Muscle of arm (tissue), 12 donors: ENCODE measurements around the gene ATOX1. TPM values are rescaled to one million over a fixed set of nuclear protein-coding genes. Genes with fewer than 3 reads are reported as not detected.

ENCODE experiments used
- DNase-seq: peaks from one replicate; pipeline ENCODE4 v3.0.0-alpha.2; 2013
- polyA plus RNA-seq, 12 donors: library from polyadenylated mRNA; unstranded; fragments of 120-200 nt; gene quantifications; one replicate each; pipeline ENCODE4 v1.2.1, GENCODE V29; 2013; ENCODE audit not compliant: insufficient read length in 12 of 12

Gene ATOX1
- polyA plus RNA-seq, 12 donors = 39.1 to 85.9 (median 48.4) TPM; not detected in 1

DNA sequence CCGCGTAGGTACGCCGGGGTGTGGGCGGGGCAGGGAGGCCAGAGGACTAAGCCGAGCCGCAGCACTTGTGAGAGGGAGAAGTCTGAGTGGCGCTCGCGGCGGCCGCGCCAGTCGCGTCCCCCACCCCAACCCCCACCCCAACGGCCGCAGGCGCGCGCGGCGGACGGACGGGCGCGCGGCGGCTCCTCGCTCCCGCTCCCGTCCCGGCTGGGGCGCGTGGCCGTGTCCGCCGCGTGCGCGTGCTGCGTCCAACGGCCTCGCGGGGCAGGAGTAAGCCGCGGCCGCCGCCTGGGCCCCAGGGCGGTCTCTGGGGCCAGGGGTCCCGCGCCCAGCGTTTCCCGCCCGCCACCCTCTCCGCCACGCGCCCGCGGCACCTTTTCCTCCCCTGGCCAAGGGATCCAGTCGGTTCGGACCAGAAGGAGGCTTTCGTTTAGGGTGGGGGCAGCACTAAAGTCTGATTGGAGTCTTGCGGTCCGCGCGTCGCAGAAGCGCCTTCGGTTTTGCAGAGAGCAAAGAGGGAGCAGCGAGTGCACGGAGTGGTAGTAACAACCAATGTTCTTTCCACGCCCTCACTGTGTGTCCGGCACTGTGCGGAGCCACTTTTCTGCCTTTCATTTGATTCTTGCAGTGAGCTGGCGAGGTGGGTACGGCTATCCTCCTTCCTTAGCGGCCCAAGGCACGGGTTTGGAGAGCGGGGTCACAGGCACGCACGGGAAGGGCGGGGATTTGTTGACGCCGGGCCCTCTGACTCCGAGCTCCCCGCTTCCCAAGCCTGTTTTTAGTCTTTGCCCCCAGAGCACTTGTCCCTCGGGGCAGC lies 13.8 kb upstream of the ATOX1 start:
- peak; percentile 53 for DNase-seq

DNA sequence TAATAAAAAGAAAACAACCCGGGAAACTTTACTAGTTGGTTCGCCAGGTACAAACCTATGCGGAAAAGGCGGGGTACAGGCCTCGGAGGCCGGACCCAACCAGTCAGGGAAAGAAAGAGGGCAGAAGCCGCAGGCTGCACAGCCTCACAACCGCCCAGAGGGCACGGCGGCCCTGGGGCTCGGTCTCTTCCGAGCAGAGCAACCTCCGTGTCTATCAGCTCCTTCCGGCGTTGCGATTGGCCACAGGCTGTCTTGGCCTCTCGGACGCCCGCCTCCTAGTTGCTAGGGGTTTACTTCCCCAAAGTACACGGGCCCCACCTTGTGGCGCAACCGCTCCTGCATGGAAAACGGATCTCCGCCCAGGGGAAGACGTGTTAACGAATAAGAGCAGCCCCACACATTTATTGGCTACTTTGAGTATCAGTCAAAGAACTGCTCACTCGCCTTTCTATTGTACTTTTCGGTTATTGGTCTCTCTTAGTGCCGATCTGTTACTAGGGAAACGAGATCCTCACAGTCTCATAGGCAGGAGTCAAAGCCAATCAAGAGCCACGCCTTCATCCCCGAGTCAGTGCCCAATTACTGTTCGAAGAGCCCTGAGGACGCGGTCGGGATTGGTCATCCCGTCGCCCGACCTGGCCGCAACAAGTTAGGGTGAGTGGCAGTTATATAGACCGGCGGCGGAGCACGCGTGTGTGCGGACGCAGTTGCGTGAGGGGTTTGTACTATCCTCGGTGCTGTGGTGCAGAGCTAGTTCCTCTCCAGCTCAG lies 13.0 kb upstream of the ATOX1 start, which contains the start of gene G3BP1:
G3BP1 (plus strand) TSS at position 696 of the 770 bp plus-strand sequence. CDS start 14,667 bp downstream, outside the sequence.
- peak; percentile 100 for DNase-seq

DNA sequence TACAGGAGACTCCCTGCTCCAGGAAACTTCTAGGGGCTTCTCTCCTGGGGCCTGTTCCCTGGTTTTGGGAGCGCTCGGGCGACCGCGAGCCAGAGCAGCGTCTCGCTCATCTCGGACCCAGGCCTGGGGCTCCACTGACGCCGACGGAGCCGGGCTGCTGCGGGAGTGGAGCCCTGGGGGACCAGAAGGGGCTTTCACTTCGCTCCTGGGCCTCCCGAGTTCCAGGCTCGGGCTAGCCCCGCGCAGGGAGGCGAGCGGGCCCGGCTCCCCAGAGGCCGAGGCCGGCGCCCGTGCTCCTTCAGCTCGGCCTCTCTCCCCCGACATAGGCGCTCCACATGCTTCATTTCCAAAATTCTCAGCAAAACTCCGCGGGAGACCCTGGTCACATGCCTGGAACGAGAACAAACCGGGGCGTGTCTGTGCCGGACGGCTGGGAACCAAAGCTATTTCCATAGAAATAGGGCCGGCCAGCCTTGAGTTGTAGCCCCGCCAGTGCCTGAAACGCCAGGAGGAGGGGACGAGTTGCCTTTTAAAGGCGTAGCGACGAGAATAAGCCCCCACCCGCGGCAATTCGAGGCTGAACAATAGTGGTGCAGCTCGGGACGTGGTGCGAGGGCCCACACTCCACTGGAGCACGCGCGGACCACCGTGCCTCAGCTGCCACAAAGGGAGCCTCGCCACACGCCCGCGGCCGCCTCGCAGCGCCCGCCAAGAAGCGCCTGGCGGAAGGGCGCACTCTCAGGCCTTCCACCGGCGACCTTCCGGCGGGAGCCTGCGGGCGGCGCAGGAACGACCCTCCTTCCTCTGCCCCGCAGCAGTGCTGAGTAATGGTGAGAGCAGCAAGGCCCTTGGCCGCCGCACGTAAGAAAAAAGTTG lies 12.2 kb upstream of the ATOX1 start:
- DNase-seq = peak; percentile 86

DNA sequence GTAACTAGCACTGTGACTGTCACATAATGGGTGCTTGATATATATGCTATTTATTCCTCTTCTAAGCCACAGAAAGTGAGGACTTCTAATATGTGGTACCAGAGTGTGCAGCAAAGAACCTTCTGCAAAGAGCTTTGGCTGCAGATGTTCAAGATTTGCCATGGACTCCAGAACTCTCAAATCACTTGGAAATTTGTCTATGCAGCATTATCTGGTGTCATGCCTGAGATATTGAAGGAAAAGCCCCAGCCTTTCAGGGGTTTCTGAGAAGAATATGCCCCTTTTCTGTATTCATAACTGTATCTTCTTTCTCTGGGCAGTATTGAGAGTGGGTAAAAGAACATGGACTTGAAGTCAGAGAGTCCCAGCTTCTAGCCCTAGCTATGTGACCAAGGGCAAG lies 8.5 kb upstream of the ATOX1 start:
- no peak for DNase-seq

DNA sequence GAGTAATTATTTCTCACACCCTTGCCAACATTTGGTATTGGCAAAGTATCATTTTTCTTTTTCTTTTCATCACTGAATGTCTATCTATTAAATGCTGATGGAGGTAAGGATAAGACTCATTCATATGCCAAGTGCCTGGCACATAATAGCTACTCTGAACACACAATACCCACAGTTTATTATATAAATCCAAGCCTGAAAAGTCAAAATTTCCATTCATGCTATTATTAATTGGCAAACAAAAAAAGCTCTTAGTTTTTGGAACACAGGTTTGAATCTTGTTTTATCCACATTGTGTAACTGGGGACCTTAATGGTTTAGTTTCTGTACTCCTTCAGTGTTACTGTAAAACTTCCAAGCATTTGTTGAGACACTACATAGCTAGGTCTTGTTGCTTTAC lies 6.4 kb upstream of the ATOX1 start:
- DNase-seq = no peak

DNA sequence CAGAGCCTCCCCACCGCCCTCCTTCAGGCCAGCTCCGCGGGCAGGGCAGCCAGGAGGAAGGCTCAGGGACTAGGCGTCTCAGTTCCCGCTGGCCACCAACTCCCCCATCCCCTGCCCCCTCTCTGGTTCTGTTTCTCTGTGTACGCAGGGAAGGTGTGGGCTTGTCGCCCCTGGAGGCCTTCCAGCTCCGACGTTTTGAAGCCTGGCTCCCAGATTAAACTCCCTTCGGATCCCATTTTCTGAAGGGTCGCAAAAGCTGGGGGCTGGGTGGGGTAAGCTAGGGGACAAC lies 346 bp downstream of the ATOX1 start:
- DNase-seq = no peak

DNA sequence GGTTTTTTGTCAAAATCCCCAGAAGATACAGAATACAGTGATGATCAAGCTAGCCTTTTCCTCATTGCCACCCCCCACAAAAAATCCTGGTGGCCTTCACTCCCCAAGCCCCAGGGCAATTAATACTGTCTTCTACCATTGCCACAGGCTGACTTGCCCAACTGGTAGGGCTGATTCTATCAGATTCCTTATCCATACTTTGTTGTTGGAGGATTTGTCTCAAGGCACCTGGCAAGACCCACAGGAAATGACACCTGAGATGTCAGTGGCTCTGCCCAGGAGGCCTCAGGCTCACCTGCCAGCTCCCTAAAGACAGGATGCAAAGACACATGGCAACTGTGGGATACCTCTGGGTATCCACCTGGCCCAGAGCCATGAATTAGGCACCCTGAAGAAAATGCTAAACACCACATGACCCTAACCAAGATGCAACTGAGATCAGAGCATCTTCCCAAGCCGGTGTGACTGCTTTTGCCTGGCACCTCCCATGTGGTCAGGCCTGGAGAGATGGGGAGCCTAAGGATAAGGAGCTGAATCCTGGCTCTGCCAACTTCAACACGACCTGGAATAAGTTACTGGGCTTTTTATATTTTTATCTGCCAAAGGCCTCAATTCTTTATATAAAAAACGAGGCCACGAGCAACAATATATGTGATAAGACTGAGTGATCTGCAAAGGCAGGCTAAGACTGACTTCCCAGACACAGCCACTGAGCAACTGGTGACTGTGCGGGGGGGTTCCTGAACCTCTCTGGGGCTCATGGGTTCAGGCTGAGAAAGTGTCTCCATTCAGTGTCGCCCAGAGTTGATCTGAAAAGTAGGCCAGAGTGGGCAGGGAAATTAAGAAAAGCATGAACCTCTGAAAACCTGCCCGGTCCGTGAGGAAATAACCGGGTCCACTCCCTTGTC lies 944 bp downstream of the ATOX1 start:
- no peak for DNase-seq

DNA sequence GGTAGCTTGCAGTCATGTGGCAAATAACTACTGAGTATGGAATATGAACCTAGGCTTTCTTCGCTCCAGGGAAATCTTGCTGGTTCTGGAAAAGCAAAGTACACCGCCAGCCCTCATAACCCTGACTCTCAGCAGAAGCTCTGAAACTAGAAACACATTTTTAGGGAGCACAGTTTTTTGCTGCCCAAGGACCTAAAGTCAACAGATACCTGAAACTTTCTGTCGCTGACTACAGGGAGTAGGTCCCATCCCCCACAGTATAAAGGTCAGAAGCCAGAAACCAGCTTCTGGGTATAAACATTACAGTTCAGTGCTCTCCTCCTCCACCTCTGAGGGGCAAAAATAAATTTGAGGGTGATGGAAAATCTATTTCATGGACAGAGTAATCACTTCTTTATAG lies 3.0 kb downstream of the ATOX1 start:
- no peak for DNase-seq

DNA sequence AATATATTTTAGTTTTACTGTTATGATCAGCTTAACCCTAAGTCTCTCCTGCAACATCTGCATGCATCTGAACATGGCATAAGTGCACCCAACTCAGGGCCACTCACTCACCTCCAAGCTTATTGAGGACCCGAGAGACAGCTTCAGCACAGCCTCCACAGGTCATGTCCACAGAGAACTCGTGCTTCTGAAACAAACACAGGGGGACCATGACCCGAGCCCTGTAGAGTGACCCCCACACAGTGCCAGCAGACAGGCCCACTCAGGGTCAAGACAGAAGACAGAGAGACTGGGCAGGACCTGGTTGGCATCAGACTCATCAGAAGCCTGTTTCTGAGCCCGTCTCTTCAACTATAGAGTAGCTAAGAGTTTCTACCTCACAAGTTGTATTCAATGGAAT lies 6.8 kb downstream of the ATOX1 start:
- no peak for DNase-seq

DNA sequence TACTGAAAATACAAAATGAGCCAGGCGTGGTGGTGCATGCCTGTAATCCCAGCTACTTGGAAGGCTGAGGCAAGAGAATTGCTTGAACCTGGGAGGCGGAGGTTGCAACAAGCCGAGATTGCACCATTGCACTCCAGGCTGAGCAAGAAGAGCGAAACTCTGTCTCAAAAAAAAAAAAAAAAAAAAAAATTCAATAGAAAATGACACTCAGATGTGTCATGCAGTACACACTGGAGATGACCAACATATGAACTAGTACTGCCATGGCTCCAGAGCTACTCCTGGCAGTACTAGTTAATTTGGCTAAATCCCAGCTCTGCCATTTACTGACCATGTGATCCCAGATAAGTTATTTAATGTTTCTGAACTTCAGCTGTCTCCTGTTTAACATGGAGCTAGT lies 7.3 kb downstream of the ATOX1 start:
- no peak for DNase-seq

DNA sequence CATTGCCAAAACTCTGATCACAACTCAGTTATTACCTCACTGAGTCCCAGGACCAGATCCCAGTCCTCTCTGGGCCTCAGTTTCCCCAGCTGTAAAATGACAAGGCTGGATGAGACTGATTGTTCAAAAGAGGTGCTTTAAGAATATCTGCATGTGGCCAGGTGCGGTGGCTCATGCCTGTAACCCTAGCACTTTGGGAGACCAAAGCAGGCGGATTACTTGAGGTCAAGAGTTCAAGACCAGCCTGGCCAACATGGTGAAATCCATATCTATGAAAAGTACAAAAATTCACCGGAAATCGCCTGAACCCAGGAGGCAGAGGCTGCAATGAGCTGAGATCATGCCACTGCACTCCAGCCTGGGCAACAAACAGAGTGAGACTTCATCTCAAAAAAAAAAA lies 8.3 kb downstream of the ATOX1 start:
- DNase-seq = no peak

DNA sequence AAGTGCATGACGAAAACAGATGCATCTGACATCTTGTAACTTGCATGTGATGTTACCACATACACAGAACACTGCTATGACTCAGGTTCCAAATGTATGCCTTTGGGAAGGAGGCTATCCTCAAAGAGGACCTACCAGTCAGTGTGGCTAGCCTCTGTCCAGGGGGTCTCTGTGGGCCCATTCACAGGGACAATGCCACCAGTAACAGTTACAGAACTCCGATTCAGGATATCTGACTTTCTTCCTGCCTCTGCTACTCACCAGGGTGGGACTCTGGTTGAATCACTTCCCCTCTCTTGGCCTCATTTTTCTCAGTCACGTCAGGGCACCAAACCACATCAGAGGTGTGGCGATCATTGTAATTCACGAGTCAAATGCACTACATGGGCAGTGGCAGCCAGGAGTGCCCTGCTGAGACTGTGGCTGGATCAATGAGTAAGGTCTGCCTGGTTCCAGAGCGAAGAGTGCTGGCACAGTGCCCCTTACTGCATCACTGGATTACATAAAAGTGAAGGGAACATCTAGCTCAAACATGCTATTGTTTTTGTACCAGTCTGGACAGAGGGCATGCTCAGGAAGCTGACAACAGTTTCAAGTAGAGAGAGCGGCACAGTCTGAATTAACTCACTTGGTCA lies 13.2 kb downstream of the ATOX1 start:
- no peak for DNase-seq

DNA sequence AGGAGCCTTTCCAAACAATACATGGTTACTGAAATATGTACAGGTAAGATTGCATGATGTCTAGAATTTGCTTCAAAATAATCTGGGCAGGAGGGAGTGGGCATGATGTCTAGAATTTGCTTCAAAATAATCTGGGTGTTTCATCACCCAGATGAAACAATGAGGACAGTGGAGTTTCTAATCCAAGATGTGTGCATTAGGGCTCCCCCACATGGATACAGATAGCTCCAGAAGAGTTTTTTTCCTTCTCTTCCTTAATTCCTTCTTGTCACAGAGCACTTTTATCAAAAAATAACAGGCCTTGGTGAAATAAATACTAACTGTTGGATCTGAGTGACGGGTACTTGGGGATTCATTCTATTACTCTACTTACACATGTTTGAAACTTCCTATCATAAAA lies 14.9 kb downstream of the ATOX1 start:
- no peak for DNase-seq

DNA sequence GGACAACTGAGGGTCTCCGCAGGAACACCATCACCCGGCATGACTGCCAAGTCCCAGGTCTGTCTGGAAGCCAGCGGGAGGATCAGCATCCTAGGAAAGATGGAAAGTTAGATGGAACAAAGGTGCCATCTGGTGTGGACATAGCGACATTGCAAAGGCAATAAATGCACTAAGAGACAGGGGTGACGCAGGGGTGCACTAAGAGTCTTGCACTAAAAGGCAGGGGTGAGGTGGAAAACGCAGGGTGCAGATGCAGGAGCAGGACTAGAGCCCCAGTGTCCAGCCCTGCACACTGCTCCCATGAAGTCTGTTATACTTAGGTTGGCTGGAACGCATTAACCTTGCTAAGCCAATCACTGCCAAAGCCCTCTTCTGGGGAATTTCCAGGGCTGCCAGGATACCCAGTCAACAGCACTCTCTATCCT lies 15.5 kb downstream of the ATOX1 start:
- peak; percentile 69 for DNase-seq

DNA sequence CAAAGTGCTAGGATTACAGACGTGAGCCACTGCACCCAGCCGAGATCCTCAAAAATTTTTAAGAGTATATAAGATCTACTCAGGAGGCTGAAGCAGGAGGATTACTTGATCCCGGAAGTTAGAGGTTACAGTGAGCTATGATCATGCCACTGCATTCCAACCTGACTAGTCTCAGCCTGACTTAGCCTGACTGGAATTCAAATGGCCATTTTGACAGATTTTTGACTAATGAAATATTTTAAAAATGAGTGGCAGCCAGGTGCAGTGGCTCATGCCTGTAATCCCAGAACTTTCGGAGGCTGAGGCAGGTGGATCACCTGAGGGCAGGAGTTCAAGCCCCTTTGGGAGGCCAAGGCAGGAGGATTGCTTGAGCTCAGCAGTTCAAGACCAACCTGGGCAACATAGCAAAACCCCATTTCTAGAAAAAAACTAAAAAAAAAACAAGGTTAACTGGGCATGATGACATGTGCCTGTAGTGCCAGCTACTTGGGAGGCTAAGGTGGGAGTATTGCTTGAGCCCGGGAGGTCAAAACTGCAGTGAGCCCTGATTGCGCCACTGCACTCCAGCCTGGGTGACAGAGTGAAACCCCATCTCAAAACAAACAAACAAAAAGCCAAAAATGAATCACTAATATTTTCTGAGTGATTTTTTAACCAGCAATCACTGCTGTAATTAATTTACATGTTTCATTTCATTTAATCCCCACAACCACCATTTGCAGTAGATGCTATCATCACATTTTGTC lies 16.6 kb downstream of the ATOX1 start:
- DNase-seq = no peak

DNA sequence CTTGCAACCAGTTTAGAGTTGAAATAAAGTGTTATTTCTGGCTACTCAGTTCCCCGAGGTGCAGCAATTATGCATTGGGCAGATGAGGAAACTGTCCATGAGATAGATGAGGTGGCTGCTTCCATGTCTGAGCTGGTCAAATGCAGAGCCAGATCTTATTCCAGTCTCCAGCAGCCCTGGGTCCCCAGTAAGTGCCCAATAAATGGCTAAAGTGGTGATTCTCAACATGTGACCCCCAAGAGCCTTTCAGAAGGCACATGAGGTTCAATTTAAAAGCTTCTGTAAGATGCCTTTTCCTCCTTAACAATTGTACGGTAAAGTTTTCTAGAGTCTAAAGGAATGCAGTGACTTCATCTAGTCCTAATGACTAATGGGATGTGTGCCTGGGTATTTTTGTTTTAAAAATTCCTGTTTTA lies 17.5 kb downstream of the ATOX1 start:
- no peak for DNase-seq

DNA sequence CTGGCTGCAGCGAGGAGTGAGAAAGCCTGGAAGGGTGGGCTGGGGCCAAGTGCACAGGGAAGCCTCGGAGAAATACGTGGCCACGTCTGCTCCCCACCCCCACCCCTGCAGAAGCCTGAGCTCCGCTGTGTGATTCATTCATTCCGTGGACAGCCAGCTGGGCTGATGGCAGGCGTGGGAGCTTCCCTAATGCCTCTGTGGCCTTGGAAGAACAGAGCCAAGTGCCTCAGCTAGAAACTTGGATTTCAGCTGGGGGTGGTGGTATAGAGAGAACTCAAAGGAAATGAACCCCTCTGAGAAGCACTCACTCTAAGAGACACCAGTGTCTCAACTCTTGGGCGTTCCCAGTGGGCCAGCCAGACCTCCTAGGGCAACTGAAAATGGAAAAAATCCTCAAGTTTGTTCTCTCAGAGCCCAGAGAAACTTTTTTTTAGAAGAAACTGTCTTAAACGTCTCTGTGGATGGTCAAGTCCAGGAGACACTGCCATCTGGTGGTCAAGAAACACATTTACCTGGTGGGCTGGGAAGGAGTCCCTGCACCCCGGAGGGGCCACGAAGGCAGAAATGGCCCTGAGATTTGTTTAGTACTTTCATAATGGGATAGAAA lies 18.0 kb downstream of the ATOX1 start:
- peak; percentile 92 for DNase-seq

DNA sequence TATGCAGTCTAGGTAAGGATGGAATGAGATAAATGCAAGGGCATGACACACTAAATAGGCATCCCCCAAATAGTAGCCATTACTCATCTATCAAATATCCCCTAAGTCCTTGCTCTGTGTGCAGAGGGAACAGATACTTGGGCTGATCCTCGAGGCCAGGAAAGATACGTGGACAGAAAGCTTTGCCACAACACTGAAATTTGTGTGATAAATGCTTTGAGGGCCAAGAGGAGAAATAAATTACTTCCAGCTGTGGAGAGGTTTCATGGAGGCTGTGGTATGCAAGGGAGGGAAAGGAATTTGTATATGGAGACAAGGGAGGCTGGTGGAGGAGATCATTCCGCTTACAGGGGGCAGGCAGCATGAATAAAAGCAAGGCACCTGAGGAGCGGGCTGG lies 18.5 kb downstream of the ATOX1 start:
- no peak for DNase-seq

DNA sequence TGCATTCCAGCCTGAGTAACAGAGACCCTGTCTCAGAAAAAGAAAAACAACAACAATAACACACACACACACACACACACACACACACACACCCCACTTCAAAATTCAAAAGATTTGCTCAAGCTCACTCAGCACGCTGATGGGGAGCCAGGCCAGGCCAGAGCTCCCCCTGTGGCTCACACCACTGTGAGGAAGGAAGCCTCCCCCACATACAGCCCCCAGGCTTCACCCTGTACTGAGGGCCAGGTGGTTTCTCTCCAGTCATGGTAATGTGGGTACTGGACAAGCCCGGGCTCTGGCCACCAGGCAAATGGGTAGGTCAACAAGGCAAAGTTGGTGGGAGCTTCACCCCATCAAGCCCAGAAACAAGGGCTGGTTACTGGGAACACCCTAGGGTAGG lies 19.0 kb downstream of the ATOX1 start:
- DNase-seq = no peak
